HEK293 (cell line): ENCODE data around the gene NKG7.

Experiments
- MZF1 ChIP-seq: fragments of 450-650 bp; formaldehyde crosslinking; IDR thresholded peaks from 2 replicates; pipeline ENCODE4 v1.5.1; 2017; ENCODE audit warnings: missing biosample characterization, missing genetic modification characterization, borderline replicate concordance
- ZNF2 ChIP-seq: fragments of 450-650 bp; formaldehyde crosslinking; IDR thresholded peaks from 2 replicates; pipeline ENCODE4 v1.5.1; 2016; ENCODE audit warnings: missing biosample characterization, missing genetic modification characterization
- ZNF324 ChIP-seq: fragments of 450-650 bp; formaldehyde crosslinking; IDR thresholded peaks from 2 replicates; pipeline ENCODE4 v1.5.1; 2016; ENCODE audit warnings: missing biosample characterization, missing genetic modification characterization
- ZNF416 ChIP-seq: fragments of 450-650 bp; formaldehyde crosslinking; IDR thresholded peaks from 2 replicates; pipeline ENCODE4 v1.5.1; 2016; ENCODE audit warnings: missing biosample characterization, missing genetic modification characterization
- ZNF571 ChIP-seq: fragments of 450-650 bp; formaldehyde crosslinking; IDR thresholded peaks from 2 replicates; pipeline ENCODE4 v1.5.0; 2017; ENCODE audit warnings: missing biosample characterization, missing genetic modification characterization
- ZNF792 ChIP-seq: fragments of 450-650 bp; formaldehyde crosslinking; IDR thresholded peaks from 2 replicates; pipeline ENCODE4 v1.5.1; 2016; ENCODE audit warnings: missing biosample characterization, missing genetic modification characterization
- TF ChIP-seq, protein P1 (sequence below): fragments of 450-650 bp; formaldehyde crosslinking; IDR thresholded peaks from 2 replicates; pipeline ENCODE4 v1.5.1; 2016; ENCODE audit warnings: missing biosample characterization, missing genetic modification characterization
- TF ChIP-seq, protein P2 (sequence below): fragments of 450-650 bp; formaldehyde crosslinking; IDR thresholded peaks from 2 replicates; pipeline ENCODE4 v1.5.1; 2017; ENCODE audit warnings: missing biosample characterization, missing genetic modification characterization
- TF ChIP-seq, protein P3 (sequence below): fragments of 450-650 bp; formaldehyde crosslinking; IDR thresholded peaks from 2 replicates; pipeline ENCODE4 v1.5.1; 2016; ENCODE audit warnings: missing biosample characterization, missing genetic modification characterization
- TF ChIP-seq, protein P4 (sequence below): fragments of 450-650 bp; formaldehyde crosslinking; IDR thresholded peaks from 2 replicates; pipeline ENCODE4 v1.5.1; 2016; ENCODE audit warnings: missing biosample characterization, missing genetic modification characterization

DNA sequence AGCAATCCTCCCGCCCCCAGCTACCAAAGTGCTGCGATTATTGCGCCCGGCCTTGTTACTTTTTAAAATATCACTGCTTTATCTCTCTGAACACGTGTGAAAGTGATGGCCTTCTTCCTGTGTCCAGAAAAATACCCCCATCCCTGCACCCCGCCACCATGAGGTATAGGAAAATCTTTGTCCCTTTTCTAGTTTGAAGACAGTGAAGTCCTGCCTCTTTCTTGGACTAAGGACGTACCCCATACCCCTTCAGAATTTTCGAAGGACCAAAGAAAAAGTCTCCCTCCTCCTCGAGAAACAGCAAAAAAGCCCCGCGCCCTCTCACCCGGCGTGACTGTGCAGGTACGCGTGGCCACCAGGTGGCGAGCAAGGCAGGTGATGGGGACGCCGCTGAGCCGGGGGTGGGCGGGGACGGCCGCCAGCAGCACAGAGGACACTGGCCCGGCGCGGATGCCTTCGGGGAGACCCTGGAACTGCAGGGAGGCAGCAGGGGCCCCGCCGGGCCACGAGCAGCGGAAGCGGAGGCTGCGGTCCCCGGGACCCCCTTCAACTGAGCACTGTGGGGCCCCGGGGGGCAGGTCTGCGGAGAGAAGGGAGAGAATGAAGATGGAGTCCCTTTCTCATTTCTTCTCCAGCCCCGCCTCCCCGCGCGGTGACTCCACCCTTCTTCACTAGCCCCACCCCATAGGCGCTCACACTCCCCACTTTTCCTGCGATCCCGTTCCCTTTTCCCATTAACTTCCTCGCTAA, 33.7 kb downstream of the NKG7 start:
- TF ChIP-seq, protein P1, sequence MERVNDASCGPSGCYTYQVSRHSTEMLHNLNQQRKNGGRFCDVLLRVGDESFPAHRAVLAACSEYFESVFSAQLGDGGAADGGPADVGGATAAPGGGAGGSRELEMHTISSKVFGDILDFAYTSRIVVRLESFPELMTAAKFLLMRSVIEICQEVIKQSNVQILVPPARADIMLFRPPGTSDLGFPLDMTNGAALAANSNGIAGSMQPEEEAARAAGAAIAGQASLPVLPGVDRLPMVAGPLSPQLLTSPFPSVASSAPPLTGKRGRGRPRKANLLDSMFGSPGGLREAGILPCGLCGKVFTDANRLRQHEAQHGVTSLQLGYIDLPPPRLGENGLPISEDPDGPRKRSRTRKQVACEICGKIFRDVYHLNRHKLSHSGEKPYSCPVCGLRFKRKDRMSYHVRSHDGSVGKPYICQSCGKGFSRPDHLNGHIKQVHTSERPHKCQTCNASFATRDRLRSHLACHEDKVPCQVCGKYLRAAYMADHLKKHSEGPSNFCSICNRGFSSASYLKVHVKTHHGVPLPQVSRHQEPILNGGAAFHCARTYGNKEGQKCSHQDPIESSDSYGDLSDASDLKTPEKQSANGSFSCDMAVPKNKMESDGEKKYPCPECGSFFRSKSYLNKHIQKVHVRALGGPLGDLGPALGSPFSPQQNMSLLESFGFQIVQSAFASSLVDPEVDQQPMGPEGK (tag by site-specific recombination) = peak; percentile 65
- TF ChIP-seq, protein P2, sequence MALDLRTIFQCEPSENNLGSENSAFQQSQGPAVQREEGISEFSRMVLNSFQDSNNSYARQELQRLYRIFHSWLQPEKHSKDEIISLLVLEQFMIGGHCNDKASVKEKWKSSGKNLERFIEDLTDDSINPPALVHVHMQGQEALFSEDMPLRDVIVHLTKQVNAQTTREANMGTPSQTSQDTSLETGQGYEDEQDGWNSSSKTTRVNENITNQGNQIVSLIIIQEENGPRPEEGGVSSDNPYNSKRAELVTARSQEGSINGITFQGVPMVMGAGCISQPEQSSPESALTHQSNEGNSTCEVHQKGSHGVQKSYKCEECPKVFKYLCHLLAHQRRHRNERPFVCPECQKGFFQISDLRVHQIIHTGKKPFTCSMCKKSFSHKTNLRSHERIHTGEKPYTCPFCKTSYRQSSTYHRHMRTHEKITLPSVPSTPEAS (tag by site-specific recombination) = no peak
- no peak for TF ChIP-seq ZNF2 (tag by site-specific recombination)
- TF ChIP-seq, protein P3, sequence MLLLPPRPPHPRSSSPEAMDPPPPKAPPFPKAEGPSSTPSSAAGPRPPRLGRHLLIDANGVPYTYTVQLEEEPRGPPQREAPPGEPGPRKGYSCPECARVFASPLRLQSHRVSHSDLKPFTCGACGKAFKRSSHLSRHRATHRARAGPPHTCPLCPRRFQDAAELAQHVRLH (tag by site-specific recombination) = no peak
- TF ChIP-seq ZNF324 (tag by site-specific recombination) = no peak
- TF ChIP-seq, protein P4, sequence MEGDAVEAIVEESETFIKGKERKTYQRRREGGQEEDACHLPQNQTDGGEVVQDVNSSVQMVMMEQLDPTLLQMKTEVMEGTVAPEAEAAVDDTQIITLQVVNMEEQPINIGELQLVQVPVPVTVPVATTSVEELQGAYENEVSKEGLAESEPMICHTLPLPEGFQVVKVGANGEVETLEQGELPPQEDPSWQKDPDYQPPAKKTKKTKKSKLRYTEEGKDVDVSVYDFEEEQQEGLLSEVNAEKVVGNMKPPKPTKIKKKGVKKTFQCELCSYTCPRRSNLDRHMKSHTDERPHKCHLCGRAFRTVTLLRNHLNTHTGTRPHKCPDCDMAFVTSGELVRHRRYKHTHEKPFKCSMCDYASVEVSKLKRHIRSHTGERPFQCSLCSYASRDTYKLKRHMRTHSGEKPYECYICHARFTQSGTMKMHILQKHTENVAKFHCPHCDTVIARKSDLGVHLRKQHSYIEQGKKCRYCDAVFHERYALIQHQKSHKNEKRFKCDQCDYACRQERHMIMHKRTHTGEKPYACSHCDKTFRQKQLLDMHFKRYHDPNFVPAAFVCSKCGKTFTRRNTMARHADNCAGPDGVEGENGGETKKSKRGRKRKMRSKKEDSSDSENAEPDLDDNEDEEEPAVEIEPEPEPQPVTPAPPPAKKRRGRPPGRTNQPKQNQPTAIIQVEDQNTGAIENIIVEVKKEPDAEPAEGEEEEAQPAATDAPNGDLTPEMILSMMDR = peak; percentile 84
- no peak for TF ChIP-seq ZNF792 (tag by site-specific recombination)
- no peak for TF ChIP-seq ZNF571 (tag by site-specific recombination)
- TF ChIP-seq MZF1 (tag by site-specific recombination) = no peak
- no peak for TF ChIP-seq ZNF416 (tag by site-specific recombination)
